ENCODE measurements around the gene FRMD3.

DNA sequence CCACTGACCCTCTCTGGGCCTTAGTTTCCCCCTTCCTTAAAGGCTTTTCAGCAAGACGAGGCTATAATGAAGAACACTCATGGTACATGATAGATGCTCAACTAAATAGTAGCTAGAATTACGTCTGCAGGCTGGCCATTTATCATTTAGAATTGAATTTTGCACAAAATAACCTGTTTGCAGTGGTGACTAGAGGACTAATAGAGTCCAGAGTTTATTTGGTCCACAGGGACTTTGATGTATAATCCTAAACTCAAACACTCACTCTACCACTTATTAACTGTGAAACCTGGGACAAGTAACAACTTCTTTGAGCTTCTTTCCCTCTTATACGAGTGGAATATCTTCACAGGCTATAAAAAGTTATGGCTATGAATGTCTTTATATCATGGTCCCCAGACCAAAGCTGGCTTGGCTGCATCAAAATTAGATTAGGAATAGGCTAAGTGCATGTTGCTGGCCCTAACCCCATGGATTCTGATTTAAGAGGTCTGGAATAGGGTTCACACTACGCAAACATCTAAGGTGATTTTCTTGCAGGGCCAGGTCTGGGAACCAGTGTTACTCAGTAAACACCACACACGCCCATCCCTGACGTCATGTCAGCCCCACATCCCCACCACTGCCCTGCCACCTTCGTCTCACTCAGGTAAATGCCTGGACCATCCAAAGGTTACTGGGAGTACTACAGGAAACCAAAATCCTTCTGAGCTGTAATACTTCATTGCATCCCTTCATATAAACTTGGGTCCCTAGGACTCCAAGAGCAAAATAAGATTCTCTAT lies 150.6 kb downstream of the FRMD3 start:
- no peak for TF ChIP-seq TAF1 (IDR thresholded peaks at IDR 0.05; ENCODE audit: low read depth)
- TF ChIP-seq EP300 (IDR thresholded peaks at IDR 0.05; ENCODE audit: borderline replicate concordance) = no peak
- TF ChIP-seq, protein P1, sequence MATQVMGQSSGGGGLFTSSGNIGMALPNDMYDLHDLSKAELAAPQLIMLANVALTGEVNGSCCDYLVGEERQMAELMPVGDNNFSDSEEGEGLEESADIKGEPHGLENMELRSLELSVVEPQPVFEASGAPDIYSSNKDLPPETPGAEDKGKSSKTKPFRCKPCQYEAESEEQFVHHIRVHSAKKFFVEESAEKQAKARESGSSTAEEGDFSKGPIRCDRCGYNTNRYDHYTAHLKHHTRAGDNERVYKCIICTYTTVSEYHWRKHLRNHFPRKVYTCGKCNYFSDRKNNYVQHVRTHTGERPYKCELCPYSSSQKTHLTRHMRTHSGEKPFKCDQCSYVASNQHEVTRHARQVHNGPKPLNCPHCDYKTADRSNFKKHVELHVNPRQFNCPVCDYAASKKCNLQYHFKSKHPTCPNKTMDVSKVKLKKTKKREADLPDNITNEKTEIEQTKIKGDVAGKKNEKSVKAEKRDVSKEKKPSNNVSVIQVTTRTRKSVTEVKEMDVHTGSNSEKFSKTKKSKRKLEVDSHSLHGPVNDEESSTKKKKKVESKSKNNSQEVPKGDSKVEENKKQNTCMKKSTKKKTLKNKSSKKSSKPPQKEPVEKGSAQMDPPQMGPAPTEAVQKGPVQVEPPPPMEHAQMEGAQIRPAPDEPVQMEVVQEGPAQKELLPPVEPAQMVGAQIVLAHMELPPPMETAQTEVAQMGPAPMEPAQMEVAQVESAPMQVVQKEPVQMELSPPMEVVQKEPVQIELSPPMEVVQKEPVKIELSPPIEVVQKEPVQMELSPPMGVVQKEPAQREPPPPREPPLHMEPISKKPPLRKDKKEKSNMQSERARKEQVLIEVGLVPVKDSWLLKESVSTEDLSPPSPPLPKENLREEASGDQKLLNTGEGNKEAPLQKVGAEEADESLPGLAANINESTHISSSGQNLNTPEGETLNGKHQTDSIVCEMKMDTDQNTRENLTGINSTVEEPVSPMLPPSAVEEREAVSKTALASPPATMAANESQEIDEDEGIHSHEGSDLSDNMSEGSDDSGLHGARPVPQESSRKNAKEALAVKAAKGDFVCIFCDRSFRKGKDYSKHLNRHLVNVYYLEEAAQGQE (IDR thresholded peaks at IDR 0.05; ENCODE audit: low read depth) = no peak
- TF ChIP-seq, protein P2, sequence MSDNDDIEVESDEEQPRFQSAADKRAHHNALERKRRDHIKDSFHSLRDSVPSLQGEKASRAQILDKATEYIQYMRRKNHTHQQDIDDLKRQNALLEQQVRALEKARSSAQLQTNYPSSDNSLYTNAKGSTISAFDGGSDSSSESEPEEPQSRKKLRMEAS (IDR thresholded peaks at IDR 0.05) = no peak
- TF ChIP-seq YY1 (IDR thresholded peaks at IDR 0.05; ENCODE audit: low read depth) = no peak
- no peak for TF ChIP-seq CEBPB (IDR thresholded peaks at IDR 0.05)
- no peak for TF ChIP-seq RAD21 (IDR thresholded peaks at IDR 0.05; ENCODE audit: low read depth)
- no peak for TF ChIP-seq CREB1 (IDR thresholded peaks at IDR 0.05; ENCODE audit: low read depth)
- TF ChIP-seq FOXM1 (IDR thresholded peaks at IDR 0.05; ENCODE audit: borderline replicate concordance, low read depth) = no peak
- no peak for TF ChIP-seq TCF12 (IDR thresholded peaks at IDR 0.05; ENCODE audit: low read depth)
- TF ChIP-seq TEAD4 (IDR thresholded peaks at IDR 0.05) = no peak
- TF ChIP-seq ZBTB7A (IDR thresholded peaks at IDR 0.05; ENCODE audit: low read depth) = no peak
- TF ChIP-seq NFIC (IDR thresholded peaks at IDR 0.05) = no peak
